ENCODE data around the gene PCSK9. TPM values are rescaled to one million over a fixed set of nuclear protein-coding genes. Genes with fewer than 3 reads are reported as not detected.
"Not testable (repeated sequence)": the region's sequence is repeated elsewhere in the genome, so short reads cannot be mapped to it uniquely, and the experiment has no call there.

Gene PCSK9
- total RNA-seq, 2 experiments from 2014 or later, result not detected

DNA sequence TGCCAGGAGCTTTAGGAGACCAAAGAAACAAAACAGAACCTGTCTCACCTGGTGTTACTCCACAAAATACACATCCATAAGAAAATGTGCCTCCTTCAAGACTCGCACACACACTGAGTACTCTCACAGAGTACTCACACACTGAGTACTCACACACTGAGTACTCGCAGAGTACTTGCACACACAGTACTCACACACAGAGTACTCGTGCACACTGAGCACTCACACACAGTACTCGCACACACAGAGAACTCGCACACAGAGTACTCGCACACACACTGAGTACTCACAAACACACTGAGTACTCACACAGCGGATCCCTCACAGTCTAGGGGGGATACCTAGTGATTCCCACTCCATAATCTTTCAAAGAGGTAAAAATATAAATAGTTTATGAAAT lies 40.3 kb downstream of the PCSK9 start:
- H3K27ac Mint-ChIP-seq, result no peak overlapping the region
- H3K9me3 Mint-ChIP-seq (ENCODE audit: insufficient read depth), result no peaks in the 10 kb centered on the region
- no peaks in the 10 kb centered on the region for H3K27me3 Mint-ChIP-seq (ENCODE audit: low read depth)
- no peak overlapping the region for H3K4me3 Mint-ChIP-seq
- ATAC-seq (no peak), DNase-seq (no peak)
- no peaks in the 10 kb centered on the region for H3K4me1 Mint-ChIP-seq (ENCODE audit: low read depth)
- peaks cover 53% of the 10 kb centered on the region for H3K36me3 Mint-ChIP-seq (ENCODE audit: low read depth)
- ChIA-PET POLR2A (no interaction called here), CTCF (interaction anchor here (0.9 to 1.4 kb wide), 2 partner anchors 13 to 69 kb away, joined by 3 read pairs; no protein-coding TSS in a partner anchor)

- CTCF ChIA-PET, result interaction anchor here (1.0 kb wide), 1 partner anchor 59 kb away, joined by 3 read pairs; no protein-coding TSS in a partner anchor
- Mint-ChIP-seq H3K4me1 (ENCODE audit: low read depth) (no peaks in the 10 kb centered on the region), H3K9me3 (ENCODE audit: insufficient read depth) (no peaks in the 10 kb centered on the region), H3K36me3 (ENCODE audit: low read depth) (peaks cover 47% of the 10 kb centered on the region), H3K4me3 (no peak overlapping the region), H3K27ac (no peak overlapping the region), H3K27me3 (ENCODE audit: low read depth) (no peaks in the 10 kb centered on the region)
- POLR2A ChIA-PET, result interaction anchor here (0.5 kb wide), 1 partner anchor 147 kb away, joined by 5 read pairs; no protein-coding TSS in a partner anchor
- no peak for ATAC-seq
- DNase-seq, result no peak
These were observed 42.0 kb downstream of the PCSK9 start for GRCh38 chr1:55081188-55081904.

- Mint-ChIP-seq H3K27ac (peak overlapping the region; percentile 5), H3K4me3 (no peak overlapping the region), H3K27me3 (ENCODE audit: low read depth) (no peaks in the 10 kb centered on the region), H3K4me1 (ENCODE audit: low read depth) (no peaks in the 10 kb centered on the region), H3K9me3 (ENCODE audit: insufficient read depth) (no peaks in the 10 kb centered on the region), H3K36me3 (ENCODE audit: low read depth) (peaks cover 43% of the 10 kb centered on the region)
- ATAC-seq (no peak), DNase-seq (no peak)
- CTCF ChIA-PET, result interaction anchor here (1.0 kb wide), 1 partner anchor 60 kb away, joined by 3 read pairs; no protein-coding TSS in a partner anchor
- POLR2A ChIA-PET, result interaction anchor here (0.5 kb wide), 1 partner anchor 146 kb away, joined by 5 read pairs; no protein-coding TSS in a partner anchor
These were observed 42.6 kb downstream of the PCSK9 start for GRCh38 chr1:55081905-55082296.

DNA sequence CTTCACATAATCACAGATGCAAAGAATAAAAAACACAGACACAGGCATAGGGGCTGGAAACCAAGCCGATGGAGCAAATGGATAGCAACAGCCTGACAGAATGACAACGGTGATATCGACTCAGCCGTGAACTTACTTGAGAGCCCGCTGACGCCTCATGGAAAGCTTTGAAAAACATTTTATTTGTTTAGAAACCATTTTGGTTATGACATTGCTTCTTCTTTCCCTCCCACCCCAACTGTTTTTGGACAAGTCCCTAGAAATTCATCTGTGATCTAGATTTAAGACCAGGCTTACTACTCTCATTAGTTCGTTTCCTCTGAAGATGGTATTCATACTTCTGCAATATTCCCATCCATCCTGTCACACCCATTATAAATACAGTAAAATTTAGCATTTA lies 44.9 kb downstream of the PCSK9 start:
- DNase-seq (no peak), ATAC-seq (no peak)
- Mint-ChIP-seq H3K27me3 (ENCODE audit: low read depth) (no peaks in the 10 kb centered on the region), H3K4me3 (no peak overlapping the region), H3K4me1 (ENCODE audit: low read depth) (peaks cover 14% of the 10 kb centered on the region), H3K36me3 (ENCODE audit: low read depth) (peaks cover 51% of the 10 kb centered on the region), H3K27ac (no peak overlapping the region), H3K9me3 (ENCODE audit: insufficient read depth) (no peaks in the 10 kb centered on the region)
- CTCF ChIA-PET, result interaction anchor here (1.4 kb wide), 1 partner anchor 13 kb away, joined by 5 read pairs; no protein-coding TSS in a partner anchor
- POLR2A ChIA-PET, result no interaction called here

DNA sequence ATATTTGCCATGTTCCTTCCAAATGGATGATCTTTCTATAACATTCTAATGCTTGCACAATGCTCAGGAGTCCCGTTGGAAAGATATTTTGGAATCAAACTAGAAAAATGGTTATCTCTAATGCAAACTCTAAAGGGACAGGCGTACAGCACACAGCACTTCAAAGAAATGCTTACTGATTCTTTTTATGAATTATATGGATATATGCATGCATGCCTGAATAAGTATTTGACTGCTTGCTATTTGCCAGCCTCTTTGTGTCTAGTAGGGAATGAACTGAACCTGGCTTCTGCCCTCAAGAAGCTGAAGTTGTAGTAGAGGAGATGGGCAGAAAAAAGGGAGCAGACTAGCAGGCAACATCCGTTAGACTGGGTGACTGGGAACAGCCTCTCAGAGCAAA lies 48.1 kb downstream of the PCSK9 start:
- H3K27ac Mint-ChIP-seq, result peak overlapping the region; percentile 21
- ATAC-seq (no peak), DNase-seq (no peak)
- peaks cover 19% of the 10 kb centered on the region for H3K4me1 Mint-ChIP-seq (ENCODE audit: low read depth)
- H3K9me3 Mint-ChIP-seq (ENCODE audit: insufficient read depth), result no peaks in the 10 kb centered on the region
- peaks cover 50% of the 10 kb centered on the region for H3K36me3 Mint-ChIP-seq (ENCODE audit: low read depth)
- POLR2A ChIA-PET, result no interaction called here
- no peak overlapping the region for H3K4me3 Mint-ChIP-seq
- H3K27me3 Mint-ChIP-seq (ENCODE audit: low read depth), result no peaks in the 10 kb centered on the region
- CTCF ChIA-PET, result no interaction called here

- Mint-ChIP-seq H3K27ac (peak overlapping the region; percentile 60), H3K27me3 (ENCODE audit: low read depth) (no peaks in the 10 kb centered on the region), H3K36me3 (ENCODE audit: low read depth) (peaks cover 48% of the 10 kb centered on the region), H3K9me3 (ENCODE audit: insufficient read depth) (no peaks in the 10 kb centered on the region), H3K4me3 (no peak overlapping the region), H3K4me1 (ENCODE audit: low read depth) (peaks cover 19% of the 10 kb centered on the region)
- CTCF ChIA-PET, result interaction anchor here (1.0 kb wide), 2 partner anchors 41 to 60 kb away, joined by 3 read pairs; no protein-coding TSS in a partner anchor
- peak; percentile 61 for ATAC-seq
- POLR2A ChIA-PET, result no interaction called here
- peak; percentile 30 for DNase-seq
These were observed 49.1 kb downstream of the PCSK9 start for GRCh38 chr1:55088413-55088812.

DNA sequence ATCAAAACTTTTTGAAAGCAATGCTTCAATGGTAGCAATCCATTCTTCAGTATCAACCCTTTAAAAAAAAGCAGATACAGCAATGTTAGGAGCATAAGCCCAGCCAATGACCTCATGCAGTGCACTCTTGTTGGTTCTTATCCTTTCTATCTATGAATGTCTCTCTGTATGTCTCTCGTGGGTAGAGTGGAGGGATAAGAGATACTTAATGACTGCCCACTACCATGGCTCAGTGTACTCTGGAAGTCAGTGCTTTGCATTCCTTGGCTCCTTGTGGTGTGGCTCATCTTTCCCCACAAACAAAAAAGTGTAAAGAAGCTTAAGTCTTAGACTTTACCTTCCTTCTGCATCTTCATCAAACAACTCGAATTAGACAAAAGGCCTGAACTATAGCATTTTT lies 50.3 kb downstream of the PCSK9 start:
- ChIA-PET POLR2A (no interaction called here), CTCF (no interaction called here)

DNA sequence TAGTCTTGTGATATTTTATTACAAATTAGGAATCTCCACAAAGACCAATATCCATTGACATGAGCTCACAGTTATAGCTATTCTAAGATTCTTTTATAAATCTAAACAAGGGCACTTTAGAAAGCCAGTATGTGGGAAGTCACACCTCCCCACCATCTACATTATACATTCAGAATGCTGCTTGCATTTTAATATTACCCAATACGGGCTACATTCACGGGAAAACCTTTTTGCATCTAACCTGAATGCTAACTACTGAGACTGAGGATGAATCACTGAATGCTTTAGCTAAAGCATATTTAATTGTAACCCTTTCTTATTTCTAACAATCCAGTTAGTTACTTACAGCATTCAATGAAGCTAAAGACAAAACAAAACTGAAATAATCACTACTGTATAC lies 53.1 kb downstream of the PCSK9 start:
- no peaks in the 10 kb centered on the region for H3K27me3 Mint-ChIP-seq (ENCODE audit: low read depth)
- ATAC-seq (no peak), DNase-seq (no peak)
- H3K4me1 Mint-ChIP-seq (ENCODE audit: low read depth), result peaks cover 19% of the 10 kb centered on the region
- CTCF ChIA-PET, result interaction anchor here (0.7 to 1.1 kb wide), 3 partner anchors 19 to 162 kb away, joined by 3 read pairs; no protein-coding TSS in a partner anchor
- H3K27ac Mint-ChIP-seq, result no peak overlapping the region
- H3K4me3 Mint-ChIP-seq, result no peak overlapping the region
- H3K9me3 Mint-ChIP-seq (ENCODE audit: insufficient read depth), result no peaks in the 10 kb centered on the region
- POLR2A ChIA-PET, result no interaction called here
- peaks cover 68% of the 10 kb centered on the region for H3K36me3 Mint-ChIP-seq (ENCODE audit: low read depth)

More for the DNA sequence above, 50.3 kb downstream of the PCSK9 start:
- H3K27me3 Mint-ChIP-seq (ENCODE audit: low read depth), result no peaks in the 10 kb centered on the region
- H3K4me1 Mint-ChIP-seq (ENCODE audit: low read depth), result peaks cover 19% of the 10 kb centered on the region
- ATAC-seq, result no peak
- no peak for DNase-seq
- no peak overlapping the region for H3K27ac Mint-ChIP-seq
- H3K4me3 Mint-ChIP-seq, result no peak overlapping the region
- H3K36me3 Mint-ChIP-seq (ENCODE audit: low read depth), result peaks cover 51% of the 10 kb centered on the region
- H3K9me3 Mint-ChIP-seq (ENCODE audit: insufficient read depth), result no peaks in the 10 kb centered on the region

DNA sequence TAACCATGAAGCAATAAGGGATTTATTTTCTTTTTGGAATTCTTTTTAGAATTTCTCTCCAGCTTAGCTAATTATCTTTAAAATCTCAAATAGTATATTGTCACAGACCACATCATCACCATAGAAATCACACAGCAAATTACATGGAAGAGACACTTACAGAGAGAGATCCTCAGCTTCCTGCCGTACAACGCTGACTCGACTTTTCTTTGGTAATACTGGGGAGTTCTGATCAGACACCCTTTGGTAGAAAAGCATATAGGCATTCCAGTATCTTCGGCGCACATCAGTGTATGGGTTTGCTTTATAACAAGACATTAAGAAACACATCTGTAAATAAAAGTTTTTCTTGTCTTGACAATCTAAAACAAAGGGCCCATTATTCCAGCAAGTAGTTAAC lies 55.7 kb downstream of the PCSK9 start:
- ChIA-PET CTCF (no interaction called here), POLR2A (no interaction called here)
- no peaks in the 10 kb centered on the region for H3K4me1 Mint-ChIP-seq (ENCODE audit: low read depth)
- DNase-seq (no peak), ATAC-seq (no peak)
- H3K36me3 Mint-ChIP-seq (ENCODE audit: low read depth), result peaks cover 62% of the 10 kb centered on the region
- no peaks in the 10 kb centered on the region for H3K9me3 Mint-ChIP-seq (ENCODE audit: insufficient read depth)
- H3K27me3 Mint-ChIP-seq (ENCODE audit: low read depth), result no peaks in the 10 kb centered on the region
- H3K4me3 Mint-ChIP-seq, result no peak overlapping the region
- no peak overlapping the region for H3K27ac Mint-ChIP-seq

GRCh38 chr1:55103891-55104290 lies 64.5 kb downstream of the PCSK9 start:
- no peak for ATAC-seq
- H3K4me1 Mint-ChIP-seq (ENCODE audit: low read depth), result no peaks in the 10 kb centered on the region

DNA sequence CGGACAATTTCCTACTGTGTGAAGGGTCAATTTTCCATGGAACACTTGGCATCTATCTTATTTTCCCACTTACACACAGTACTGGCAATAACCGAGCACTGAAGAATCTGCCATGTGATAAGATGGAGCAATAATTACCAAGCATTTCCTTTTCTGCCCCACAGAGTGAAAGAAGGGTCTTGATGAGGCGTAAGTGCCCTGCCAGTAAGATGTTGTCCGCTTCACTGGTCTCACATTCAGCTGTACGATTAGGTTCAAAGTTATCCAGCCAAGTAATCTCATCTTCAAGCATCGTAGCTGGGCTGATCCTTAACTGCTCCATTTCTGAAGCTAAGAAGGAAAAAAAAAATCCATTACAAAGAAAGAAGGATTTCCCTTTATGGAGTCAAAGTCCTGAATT lies 67.8 kb downstream of the PCSK9 start:
- Mint-ChIP-seq H3K4me1 (ENCODE audit: low read depth) (no peaks in the 10 kb centered on the region), H3K27ac (no peak overlapping the region), H3K27me3 (ENCODE audit: low read depth) (no peaks in the 10 kb centered on the region), H3K9me3 (ENCODE audit: insufficient read depth) (no peaks in the 10 kb centered on the region), H3K4me3 (no peak overlapping the region), H3K36me3 (ENCODE audit: low read depth) (peaks cover 56% of the 10 kb centered on the region)
- POLR2A ChIA-PET, result no interaction called here
- ATAC-seq, result no peak
- CTCF ChIA-PET, result no interaction called here
- no peak for DNase-seq

More at GRCh38 chr1:55103891-55104290, 64.5 kb downstream of the PCSK9 start:
- no peak for DNase-seq
- Mint-ChIP-seq H3K27me3 (ENCODE audit: low read depth) (no peaks in the 10 kb centered on the region), H3K36me3 (ENCODE audit: low read depth) (peaks cover 55% of the 10 kb centered on the region), H3K27ac (no peak overlapping the region), H3K4me3 (no peak overlapping the region), H3K9me3 (ENCODE audit: insufficient read depth) (no peaks in the 10 kb centered on the region)
- CTCF ChIA-PET, result no interaction called here
- POLR2A ChIA-PET, result no interaction called here

- peaks cover 64% of the 10 kb centered on the region for H3K36me3 Mint-ChIP-seq (ENCODE audit: low read depth)
- H3K9me3 Mint-ChIP-seq (ENCODE audit: insufficient read depth); POLR2A ChIA-PET; CTCF ChIA-PET; H3K4me3 Mint-ChIP-seq; H3K27me3 Mint-ChIP-seq (ENCODE audit: low read depth); H3K27ac Mint-ChIP-seq; H3K4me1 Mint-ChIP-seq (ENCODE audit: low read depth); DNase-seq; ATAC-seq: not testable (repeated sequence)
These were observed 69.7 kb downstream of the PCSK9 start for GRCh38 chr1:55109005-55109404.
